ENCODE data around the gene MACROD2. TPM values are rescaled to one million over a fixed set of nuclear protein-coding genes. Genes with fewer than 3 reads are reported as not detected.

The MACROD2 gene
- total and polyA plus RNA-seq, 2 of the 4 experiments (the other 2 are of a cell fraction) = not detected

DNA sequence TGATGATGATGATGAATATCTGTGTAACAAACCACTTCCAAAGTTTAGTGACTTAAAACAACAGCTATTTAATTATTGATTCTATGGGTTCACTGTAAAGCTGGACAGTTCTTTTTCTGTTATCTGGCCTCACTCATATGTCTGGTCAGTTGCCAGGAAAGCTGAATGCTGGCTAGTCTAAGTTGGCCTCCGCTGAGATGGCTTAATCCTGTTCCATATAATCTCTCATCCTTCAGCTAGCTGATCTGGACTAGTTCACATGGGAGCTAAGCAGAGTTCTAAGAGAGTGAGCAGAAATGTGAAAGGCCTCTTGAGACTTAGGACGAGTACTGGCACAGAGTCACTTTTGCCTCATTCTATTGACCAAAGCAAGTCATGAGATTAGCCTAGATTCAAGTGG lies 676.8 kb downstream of the MACROD2 start:
- Histone ChIP-seq H2BK5ac (ENCODE audit: low read depth, low read length, poor library complexity, severe bottlenecking) (no peak overlapping the region), H2BK15ac (ENCODE audit: low read depth, low read length) (no peak overlapping the region), H2BK120ac (ENCODE audit: low read depth, low read length) (no peak overlapping the region), H3K27ac (ENCODE audit: insufficient read depth, low read length) (no peak overlapping the region), H3K4me1 (ENCODE audit: control insufficient read depth, insufficient read depth, low read length) (no peaks in the 10 kb centered on the region), H2AK9ac (replicated peaks; ENCODE audit: low read depth, low read length, poor library complexity) (no peak overlapping the region), H3K4ac (ENCODE audit: low read depth, low read length) (no peak overlapping the region), H3K79me1 (ENCODE audit: low read depth in 1 of 2, low read length in 2 of 2) (no peaks in the 10 kb centered on the region), H3K36me3 (ENCODE audit: control insufficient read depth, insufficient read depth, low read length) (no peaks in the 10 kb centered on the region), H2AFZ (replicated peaks; ENCODE audit: low read length, poor library complexity) (no peak overlapping the region), H3K9ac (ENCODE audit: low read depth, low read length) (no peak overlapping the region), H3K27me3 (ENCODE audit: control insufficient read depth, insufficient read depth, low read length) (no peaks in the 10 kb centered on the region), H3K9me1 (ENCODE audit: insufficient read depth, low read length) (no peaks in the 10 kb centered on the region), H3K14ac (replicated peaks; ENCODE audit: low read depth, low read length) (no peak overlapping the region), H4K5ac (ENCODE audit: low read depth, low read length) (no peak overlapping the region), H4K8ac (ENCODE audit: low read depth in 2 of 2, low read length in 2 of 2) (no peak overlapping the region), H2BK20ac (ENCODE audit: low read depth, low read length) (no peak overlapping the region), H4K20me1 (ENCODE audit: insufficient read depth, low read length) (no peaks in the 10 kb centered on the region), H2AK5ac (ENCODE audit: low read depth, low read length) (no peak overlapping the region), H3K4me3 (ENCODE audit: insufficient read depth, low read depth, low read length) (no peak overlapping the region), H3K18ac (ENCODE audit: low read depth, low read length) (no peak overlapping the region), H3K9me3 (ENCODE audit: control insufficient read depth, insufficient read depth, low read length) (no peaks in the 10 kb centered on the region), H3K56ac (ENCODE audit: extremely low read depth, insufficient read depth, low read length) (no peak overlapping the region), H4K91ac (ENCODE audit: insufficient read depth, low read depth, low read length) (no peak overlapping the region), H3K4me2 (ENCODE audit: low read depth, low read length) (no peak overlapping the region), H3K23ac (ENCODE audit: low read depth, low read length) (no peak overlapping the region)
- no TSS peak for BruUV-seq (replicated peaks)
- no CpG with 5 or more reads among the region's 2 CpGs for WGBS, 2 experiments (ENCODE audit: extremely low coverage in 2 of 2, insufficient read length in 1 of 2)
- ATAC-seq (ENCODE audit: low read depth) = no peak
- TF ChIP-seq RCOR1 (IDR thresholded peaks at IDR 0.05; ENCODE audit: insufficient replicate concordance, low read length) (no peak), CEBPB (IDR thresholded peaks at IDR 0.05; ENCODE audit: low read depth, low read length) (no peak), RAD21 (IDR thresholded peaks at IDR 0.05; ENCODE audit: low read length) (no peak), MAZ (IDR thresholded peaks at IDR 0.05; ENCODE audit: borderline replicate concordance, low read depth, low read length) (no peak), NFE2L2 (IDR thresholded peaks at IDR 0.05; ENCODE audit: low read depth, low read length) (no peak), CHD1 (IDR thresholded peaks at IDR 0.05; ENCODE audit: low read depth, low read length) (no peak), POLR2A (IDR thresholded peaks at IDR 0.05; ENCODE audit: low read depth, low read length) (no peak)
- TF ChIP-seq, protein P1, sequence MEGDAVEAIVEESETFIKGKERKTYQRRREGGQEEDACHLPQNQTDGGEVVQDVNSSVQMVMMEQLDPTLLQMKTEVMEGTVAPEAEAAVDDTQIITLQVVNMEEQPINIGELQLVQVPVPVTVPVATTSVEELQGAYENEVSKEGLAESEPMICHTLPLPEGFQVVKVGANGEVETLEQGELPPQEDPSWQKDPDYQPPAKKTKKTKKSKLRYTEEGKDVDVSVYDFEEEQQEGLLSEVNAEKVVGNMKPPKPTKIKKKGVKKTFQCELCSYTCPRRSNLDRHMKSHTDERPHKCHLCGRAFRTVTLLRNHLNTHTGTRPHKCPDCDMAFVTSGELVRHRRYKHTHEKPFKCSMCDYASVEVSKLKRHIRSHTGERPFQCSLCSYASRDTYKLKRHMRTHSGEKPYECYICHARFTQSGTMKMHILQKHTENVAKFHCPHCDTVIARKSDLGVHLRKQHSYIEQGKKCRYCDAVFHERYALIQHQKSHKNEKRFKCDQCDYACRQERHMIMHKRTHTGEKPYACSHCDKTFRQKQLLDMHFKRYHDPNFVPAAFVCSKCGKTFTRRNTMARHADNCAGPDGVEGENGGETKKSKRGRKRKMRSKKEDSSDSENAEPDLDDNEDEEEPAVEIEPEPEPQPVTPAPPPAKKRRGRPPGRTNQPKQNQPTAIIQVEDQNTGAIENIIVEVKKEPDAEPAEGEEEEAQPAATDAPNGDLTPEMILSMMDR (conservative IDR thresholded peaks at IDR 0.05; ENCODE audit: low read depth, low read length) = no peak
- TF ChIP-seq, protein P2, sequence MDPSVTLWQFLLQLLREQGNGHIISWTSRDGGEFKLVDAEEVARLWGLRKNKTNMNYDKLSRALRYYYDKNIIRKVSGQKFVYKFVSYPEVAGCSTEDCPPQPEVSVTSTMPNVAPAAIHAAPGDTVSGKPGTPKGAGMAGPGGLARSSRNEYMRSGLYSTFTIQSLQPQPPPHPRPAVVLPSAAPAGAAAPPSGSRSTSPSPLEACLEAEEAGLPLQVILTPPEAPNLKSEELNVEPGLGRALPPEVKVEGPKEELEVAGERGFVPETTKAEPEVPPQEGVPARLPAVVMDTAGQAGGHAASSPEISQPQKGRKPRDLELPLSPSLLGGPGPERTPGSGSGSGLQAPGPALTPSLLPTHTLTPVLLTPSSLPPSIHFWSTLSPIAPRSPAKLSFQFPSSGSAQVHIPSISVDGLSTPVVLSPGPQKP (IDR thresholded peaks at IDR 0.05; ENCODE audit: borderline replicate concordance, low read depth, low read length) = no peak
- TF ChIP-seq, protein P3, sequence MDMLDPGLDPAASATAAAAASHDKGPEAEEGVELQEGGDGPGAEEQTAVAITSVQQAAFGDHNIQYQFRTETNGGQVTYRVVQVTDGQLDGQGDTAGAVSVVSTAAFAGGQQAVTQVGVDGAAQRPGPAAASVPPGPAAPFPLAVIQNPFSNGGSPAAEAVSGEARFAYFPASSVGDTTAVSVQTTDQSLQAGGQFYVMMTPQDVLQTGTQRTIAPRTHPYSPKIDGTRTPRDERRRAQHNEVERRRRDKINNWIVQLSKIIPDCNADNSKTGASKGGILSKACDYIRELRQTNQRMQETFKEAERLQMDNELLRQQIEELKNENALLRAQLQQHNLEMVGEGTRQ (IDR thresholded peaks at IDR 0.05; ENCODE audit: low read depth, low read length) = no peak
- dilution Hi-C loops (cut with HindIII; ENCODE audit: low sequenced_read_pairs, unreplicated experiment) (no loop called here), intact Hi-C loops (cut with micrococcal nuclease) (no loop called here), in situ Hi-C loops (cut with MboI; ENCODE audit: low sequenced_read_pairs) (no loop called here)
- POLR2A ChIA-PET (ENCODE audit: unreplicated experiment) = no interaction called here
- no peak for DNase-seq
- CTCF ChIA-PET = no interaction called here

Measured in IMR-90 (cell line).